ENCODE results near the gene MTIF3.
A peak's percentile ranks its signal among the peaks of the same experiment; 100 is the strongest.

The MTIF3 gene

DNA sequence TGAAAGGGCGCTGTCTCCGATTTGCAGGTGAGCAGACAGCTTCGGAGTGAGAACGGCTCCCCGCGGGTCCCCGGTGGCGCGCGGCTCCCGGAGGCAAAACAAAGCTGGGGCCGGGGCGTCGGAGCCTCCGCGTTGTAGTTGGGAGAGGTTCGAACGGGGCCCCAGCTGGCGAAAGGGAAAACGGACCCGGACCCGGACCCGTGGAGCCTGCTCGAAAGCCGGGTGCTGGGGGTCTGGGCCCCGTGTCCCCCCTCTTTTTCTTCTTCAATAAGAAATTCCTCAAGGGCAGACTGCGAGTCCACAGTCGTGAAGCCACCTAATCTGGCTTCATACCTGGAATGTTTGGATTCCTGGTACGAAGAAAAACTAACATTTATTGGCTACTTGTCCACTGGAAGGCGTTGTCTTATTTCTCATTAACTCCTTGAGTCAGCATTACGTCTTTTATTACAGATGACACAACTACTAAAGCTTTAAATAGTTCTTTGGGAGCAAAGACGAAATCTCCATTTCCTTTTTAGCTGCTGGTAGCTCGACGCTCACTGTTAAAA is 632 bp upstream of the MTIF3 start:
- peak in 1 of 2 experiments; percentile 60 for DNase-seq

GRCh38 chr13:27449081-27449603 is 1.2 kb downstream of the MTIF3 start:
- DNase-seq: no peak

DNA sequence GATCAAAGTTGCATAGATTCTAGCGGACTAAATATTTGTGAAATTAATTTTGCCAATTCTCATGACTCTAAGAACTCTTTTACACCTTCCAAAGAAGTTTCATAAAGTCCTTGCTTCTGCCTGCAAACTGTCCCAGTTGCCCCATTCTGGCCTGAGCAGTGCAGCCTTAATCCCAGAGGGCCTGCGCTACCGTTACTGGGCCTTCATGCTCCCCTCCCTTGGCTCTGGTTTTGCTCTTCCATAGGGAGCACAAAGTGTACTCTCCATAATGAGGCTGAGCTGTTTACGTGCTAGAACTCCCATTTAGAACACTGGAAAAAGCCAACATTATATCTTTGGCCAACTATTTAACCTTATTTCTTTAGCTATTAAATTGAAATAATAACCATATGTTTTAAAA is 2.1 kb downstream of the MTIF3 start:
- no peak for DNase-seq

- no peak for DNase-seq
Measured at GRCh38 chr13:27446986-27447583, 3.3 kb downstream of the MTIF3 start.

GRCh38 chr13:27442797-27443196 is 7.6 kb downstream of the MTIF3 start:
- no peak for DNase-seq

- no peak for DNase-seq
Measured at GRCh38 chr13:27442071-27442647, 8.2 kb downstream of the MTIF3 start.

DNA sequence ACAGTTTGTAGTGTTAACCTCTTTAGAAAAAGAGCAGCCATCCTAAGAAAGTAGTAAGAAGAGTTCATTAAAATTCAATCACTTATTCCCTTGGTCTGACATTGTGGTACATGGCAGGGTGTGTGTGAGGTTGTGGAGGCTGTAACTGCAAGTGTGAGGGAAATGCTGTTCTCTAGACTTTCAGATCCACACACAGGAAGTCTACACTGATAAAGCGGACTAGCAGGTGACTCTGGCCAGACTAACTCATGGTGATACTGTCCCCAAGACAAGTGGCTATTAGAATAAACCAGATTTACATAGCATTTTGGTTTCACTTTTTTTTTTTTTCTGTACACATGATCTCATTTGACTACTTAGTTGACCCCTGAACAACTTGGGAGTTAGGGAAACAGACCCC is 10.0 kb downstream of the MTIF3 start:
- no peak for DNase-seq

DNA sequence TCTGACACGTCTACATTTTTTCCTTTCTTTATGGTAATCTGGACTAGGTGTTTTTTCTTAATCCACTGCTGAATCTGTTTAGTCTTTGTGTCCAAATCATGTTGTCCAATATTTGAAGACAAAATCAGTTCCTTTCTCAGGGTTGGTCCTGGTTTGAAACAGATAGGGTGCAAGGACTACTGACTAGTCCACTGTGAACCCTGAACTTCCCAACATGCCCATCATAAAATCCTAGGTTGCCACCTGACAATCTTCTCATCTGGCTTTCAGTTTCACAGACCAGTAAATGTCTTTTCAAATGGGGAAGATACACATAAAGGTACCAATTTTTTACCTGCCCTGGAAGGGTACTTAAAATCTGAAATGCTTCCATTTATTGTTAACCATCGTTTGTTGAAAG is 13.2 kb downstream of the MTIF3 start:
- no peak for DNase-seq

DNA sequence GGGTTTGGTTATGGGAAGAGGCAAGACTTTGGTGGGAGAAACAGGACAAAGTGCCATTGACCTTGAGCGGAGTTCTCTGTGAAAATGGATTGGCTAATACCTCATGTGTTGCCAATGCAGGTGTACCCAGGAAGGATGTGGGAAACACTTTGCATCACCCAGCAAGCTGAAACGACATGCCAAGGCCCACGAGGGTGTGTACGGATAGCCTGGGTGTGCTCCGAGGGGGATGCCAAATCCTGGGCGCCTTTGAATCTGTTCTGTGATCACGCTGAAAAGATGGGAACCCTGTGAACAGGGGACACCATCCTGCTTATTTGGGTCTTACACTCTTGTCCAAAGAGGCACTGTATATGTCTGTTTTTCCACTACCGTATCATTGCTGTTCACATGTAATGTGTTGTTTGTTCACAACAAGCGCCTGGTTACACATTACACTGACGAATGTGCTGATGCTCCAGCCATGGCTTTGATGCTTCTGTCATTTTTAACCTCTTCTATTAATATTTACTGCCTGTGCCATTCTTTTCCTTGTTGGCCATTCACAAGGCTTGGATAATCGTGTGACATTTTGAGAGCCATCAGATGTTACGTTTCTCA is 17.7 kb downstream of the MTIF3 start:
- DNase-seq: no peak

DNA sequence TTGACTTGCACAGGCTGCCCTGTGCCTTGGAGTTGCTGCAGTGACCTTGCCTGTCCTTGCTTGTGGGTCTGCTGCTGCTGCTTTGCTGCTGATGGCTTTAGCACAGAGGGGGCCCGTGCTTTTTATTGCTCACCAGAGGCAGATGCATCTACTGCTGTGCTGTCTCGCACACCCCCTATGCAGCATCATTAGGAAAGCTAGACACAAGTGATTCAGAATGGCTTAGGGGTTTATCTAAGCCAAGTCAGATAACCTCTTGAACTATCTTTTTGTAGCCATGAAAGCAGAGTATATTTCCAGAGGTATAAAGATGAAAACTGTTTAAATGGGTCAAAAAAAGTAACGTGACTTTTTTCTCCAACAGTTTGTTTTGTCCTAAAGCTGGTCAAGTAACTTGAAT is 18.2 kb downstream of the MTIF3 start:
- no peak for DNase-seq

- no peak for DNase-seq
Measured at GRCh38 chr13:27428160-27428559, 22.2 kb downstream of the MTIF3 start.

DNA sequence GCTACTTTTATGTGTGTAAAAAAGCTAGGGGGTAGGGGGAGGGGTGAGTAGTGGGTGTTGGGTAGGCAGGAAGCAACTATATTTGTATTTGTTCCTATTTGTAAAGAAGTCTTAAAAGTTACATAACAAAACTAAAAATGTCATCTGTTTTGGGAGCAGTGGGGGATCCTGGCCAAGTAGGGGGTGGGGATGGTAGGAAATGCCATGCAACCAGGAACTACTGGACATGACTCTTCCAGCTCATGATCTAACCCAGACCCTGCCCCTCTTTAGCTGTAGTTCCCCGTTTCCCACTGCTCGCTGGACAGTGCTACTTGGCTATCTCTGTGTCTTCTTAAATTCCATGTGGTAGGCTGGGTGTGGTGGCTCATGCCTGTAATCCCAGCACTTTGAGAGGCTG is 22.7 kb downstream of the MTIF3 start:
- DNase-seq: no peak

DNA sequence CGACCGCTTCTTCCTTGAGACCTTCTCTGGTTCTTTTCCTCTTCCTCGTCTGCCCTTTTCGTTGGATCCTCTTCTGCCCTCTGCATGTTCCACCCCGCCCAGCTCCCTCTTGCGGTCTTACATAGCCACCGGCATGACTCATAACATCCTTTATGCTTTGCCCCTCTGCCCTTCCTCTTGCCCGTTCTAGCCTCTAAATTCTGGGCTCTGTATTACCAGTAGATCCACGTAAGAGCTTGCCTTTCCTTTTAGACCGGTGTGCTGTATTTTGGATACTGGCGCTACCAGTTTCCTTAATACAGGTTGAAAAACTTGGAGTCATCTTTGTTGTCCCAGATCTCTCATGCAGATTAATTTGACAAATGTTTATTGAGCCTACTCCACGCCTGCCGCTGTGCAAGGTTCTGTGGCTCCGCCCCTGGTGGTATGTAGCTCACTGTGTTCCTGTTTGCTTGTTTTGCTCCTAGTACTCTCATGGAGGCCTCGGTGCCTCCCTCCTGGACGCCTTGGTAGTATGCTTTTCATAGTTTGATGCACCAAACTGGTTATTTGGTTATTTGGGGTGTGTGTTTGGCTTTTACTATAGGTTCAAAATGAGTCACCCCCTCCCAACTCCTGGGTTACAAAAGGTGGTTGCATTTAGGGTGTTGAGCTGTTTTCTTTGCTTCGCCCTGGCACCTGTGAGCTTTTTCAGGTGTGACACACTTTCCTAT is 24.3 kb downstream of the MTIF3 start:
- peak; percentile 36 to 43 for DNase-seq

DNA sequence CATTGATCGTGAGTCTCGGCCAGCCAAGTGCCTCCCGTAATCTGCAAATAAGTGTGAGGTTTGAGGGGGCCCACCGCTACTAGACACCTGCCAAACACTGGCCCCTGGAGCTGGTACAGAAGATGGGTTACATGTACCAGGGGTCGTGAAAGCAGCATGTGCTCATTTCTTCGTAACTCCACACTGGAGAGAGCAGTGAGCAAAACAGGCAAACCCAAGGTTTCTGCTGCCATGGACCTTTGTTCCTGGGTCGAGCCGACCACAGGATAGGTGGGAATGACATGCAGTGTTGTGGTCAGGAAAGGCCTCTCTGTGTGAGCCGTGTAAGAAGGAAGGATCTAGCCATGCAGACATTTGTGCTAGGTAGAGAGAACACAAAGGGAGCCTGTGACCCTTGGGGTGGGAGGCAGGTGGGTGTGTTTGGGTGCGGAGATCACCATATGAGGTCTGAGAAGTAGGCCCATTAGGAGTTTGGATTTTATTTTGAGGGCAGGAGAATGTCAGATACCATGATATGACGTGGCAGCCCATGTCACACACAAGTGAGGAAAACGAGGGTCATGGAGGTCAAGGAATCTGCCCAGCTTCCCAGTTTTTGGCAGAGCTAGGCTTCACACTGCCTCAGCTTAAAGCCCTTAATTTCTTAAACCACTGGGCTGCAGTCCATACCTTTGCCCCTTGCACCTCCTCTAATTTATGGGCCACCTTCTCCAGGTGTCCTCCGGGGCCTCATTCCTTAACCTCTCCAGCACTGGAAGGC is 25.0 kb downstream of the MTIF3 start:
- no peak for DNase-seq

DNA sequence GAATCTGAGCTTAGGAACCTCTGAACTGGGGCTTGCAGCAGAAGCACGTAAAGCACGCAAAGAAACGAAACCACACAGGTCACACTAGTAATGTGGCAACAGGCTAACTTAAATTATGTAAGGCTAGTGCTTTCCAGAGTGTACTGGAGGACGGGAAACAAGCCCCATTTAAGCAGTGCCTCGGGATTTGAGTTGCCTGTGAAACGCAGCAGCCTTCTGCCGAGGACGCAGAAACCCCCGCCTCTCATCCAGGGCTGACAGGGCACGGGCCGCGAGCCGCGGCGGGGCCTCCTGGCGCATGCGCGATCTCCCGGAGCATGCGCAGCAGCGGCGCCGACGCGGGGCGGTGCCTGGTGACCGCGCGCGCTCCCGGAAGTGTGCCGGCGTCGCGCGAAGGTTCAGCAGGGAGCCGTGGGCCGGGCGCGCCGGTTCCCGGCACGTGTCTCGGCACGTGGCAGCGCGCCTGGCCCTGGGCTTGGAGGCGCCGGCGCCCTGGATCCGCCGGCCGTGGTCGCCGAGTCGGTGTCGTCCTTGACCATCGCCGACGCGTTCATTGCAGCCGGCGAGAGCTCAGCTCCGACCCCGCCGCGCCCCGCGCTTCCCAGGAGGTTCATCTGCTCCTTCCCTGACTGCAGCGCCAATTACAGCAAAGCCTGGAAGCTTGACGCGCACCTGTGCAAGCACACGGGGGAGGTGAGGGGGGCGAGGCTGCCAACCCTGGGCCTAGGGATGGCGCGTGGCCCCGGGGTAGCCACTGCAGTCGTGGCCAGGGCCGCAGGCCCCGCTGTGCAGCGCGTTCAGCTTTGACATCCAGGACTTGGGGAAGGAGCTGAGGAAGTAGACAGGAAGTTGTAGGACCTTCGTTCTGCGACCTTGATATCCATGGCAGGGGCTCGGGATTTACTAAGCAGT is 25.9 kb downstream of the MTIF3 start, which contains the start of gene GTF3A:
TSS of gene GTF3A (plus strand) at position 374 of the 912 bp plus-strand sequence.
- DNase-seq: peak; percentile 77 to 91

- DNase-seq: no peak
Measured at GRCh38 chr13:27423333-27423732, 27.0 kb downstream of the MTIF3 start.

GRCh38 chr13:27421101-27421871 is 29.1 kb downstream of the MTIF3 start:
- DNase-seq: no peak

DNA sequence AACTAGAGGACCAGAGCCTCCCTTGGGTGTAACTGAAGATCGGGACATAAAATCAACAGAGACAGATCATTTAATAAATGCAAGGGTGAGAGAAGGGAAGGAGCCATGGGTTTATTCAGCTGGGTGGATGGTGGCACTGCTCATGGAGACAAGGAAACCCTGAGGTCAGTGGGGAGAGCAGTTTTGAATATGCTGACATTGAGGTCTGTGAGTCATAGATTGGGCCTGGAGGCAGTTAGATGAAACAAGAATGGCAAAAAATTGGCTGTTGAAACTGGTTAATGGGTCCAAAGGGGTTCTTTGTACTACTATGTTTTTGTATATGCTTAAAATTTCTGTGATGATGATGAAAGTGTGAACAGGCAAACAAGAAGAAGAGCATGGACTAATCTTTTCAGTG is 31.0 kb downstream of the MTIF3 start:
- no peak for DNase-seq

DNA sequence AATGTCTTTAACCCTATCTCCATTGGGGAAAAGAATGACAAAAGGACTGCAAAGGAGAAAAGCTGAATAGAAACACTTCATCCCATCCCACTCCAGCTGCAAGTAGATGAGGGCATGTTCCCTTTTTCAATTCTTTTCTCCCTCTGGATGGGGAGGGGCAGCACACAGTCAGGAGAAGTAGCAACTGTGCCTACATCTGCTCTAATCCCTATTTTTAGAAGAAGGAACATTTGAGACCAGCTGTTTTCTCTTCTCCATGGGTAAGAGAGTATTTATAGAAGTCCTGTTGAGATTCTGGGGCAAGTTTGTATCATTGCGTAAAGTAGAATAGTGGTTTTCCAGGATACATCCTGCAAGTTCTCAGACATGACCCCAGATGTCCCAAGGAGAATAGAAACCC is 35.2 kb downstream of the MTIF3 start:
- no peak for DNase-seq

DNA sequence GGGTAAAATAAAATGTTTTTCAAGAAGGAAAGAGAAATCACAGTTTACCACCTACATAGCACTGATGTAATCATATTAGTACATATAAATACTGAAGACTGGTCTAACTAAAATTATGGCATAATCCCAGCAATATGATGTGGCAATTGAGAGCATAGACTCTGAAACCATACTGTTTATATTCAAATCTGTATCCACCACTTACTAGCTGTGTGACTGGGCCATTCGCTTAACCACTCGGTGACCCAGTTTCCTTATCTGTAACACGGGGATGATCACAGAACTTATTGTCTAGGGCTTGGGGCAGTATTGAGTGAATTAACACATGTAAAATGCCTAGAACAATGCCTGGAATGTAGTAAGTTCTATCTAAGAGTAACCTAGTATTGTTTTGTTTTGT is 39.0 kb downstream of the MTIF3 start:
- no peak for DNase-seq

- no peak for DNase-seq
Measured at GRCh38 chr13:27409013-27409412, 41.4 kb downstream of the MTIF3 start.
